Peyer's patch (tissue), 4 donors: Measurements from ENCODE around the gene PTGS1.

Experiments
- CTCF ChIP-seq, 6 experiments: fragments of 450-650 bp in 4 of 6; fragments of 200-600 bp in 2 of 6; sonication (generic) in 1 of 6; IDR thresholded peaks; one replicate each; pipeline ENCODE4 v1.5.1; 2017 to 2019; ENCODE audit warnings: antibody characterized with exemption in 6 of 6, mild to moderate bottlenecking in 3 of 6, moderate library complexity in 1 of 6
- POLR2A ChIP-seq, 2 donors: fragments of 450-650 bp; IDR thresholded peaks; one replicate each; pipeline ENCODE4 v1.5.1; 2017; ENCODE audit warnings: antibody characterized with exemption in 2 of 2, mild to moderate bottlenecking in 2 of 2, moderate library complexity in 2 of 2

DNA sequence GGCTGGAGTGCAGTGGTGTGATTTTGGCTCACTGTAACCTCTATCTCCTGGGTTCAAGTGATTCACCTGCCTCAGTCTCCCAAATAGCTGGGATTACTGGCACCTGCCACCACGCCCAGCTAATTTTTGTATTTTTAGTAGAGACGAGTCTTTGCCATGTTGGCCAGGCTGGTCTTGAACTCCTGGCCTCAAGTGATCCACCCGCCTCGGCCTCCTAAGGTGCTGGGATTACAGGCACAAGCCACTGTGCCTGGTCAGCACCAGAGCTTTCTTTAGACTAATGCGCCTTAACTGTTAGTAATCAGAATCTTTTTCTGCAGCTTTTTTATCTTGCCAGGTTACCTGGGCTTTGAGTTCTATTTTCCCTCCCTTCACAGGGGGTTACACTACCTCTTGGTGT lies 18.4 kb downstream of the PTGS1 start:
- TF ChIP-seq CTCF (IDR thresholded peaks at IDR 0.05) (no peak), POLR2A (IDR thresholded peaks at IDR 0.05) (no peak)
